ENCODE data around the gene PRR33.

DNA sequence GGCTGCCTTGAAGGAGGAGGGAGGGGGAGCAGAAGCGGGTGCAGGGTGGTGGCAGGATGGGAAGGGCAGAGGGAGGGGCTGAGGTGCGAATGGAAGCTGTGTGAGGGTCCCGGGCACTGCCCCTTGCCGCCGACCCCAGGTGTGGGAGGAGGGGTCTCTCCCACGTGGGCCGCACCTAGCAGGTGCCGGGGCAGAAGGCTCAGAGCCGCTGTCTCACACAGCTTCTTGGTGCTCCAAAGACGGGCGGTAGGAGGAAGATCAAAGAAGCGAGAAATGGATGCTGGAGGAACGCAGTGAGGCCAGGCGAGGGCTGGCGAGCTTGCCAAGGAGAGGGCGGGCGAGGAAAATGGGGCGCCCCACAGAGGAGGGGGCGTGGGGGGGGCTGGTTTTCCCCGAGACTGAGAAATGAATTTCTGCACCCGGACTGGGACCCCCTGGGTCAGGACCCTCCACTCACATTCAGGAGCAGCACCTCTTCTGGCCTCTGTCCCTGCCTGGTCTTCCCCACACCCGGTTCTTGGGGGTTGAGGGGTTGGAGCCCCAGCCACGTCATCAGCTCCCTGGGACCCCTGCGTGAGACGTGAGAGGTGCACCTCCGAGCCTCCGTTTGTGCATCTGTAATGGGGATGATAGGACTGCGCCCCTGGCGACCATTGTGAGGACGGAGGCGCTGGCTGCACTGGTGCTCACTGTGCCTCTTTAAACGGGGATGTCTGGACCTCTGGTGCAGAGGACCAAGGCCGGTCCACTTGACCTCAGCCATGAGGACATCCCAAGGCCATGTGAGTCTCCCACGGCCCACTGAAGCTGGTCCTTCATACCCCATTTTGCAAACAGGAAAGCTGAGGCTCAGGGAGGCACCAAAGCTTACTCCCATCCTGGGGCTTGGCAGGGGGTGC lies 22.0 kb downstream of the PRR33 start:
- TF ChIP-seq, protein P1, sequence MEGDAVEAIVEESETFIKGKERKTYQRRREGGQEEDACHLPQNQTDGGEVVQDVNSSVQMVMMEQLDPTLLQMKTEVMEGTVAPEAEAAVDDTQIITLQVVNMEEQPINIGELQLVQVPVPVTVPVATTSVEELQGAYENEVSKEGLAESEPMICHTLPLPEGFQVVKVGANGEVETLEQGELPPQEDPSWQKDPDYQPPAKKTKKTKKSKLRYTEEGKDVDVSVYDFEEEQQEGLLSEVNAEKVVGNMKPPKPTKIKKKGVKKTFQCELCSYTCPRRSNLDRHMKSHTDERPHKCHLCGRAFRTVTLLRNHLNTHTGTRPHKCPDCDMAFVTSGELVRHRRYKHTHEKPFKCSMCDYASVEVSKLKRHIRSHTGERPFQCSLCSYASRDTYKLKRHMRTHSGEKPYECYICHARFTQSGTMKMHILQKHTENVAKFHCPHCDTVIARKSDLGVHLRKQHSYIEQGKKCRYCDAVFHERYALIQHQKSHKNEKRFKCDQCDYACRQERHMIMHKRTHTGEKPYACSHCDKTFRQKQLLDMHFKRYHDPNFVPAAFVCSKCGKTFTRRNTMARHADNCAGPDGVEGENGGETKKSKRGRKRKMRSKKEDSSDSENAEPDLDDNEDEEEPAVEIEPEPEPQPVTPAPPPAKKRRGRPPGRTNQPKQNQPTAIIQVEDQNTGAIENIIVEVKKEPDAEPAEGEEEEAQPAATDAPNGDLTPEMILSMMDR (IDR thresholded peaks at IDR 0.05): peak in 1 of 3 experiments; percentile 19
- TF ChIP-seq POLR2A (IDR thresholded peaks at IDR 0.05; ENCODE audit: low read depth) (no peak), EP300 (IDR thresholded peaks at IDR 0.05) (no peak)

All from esophagus muscularis mucosa (tissue), 4 donors.